ENCODE data around the gene R3HDM2.

R3HDM2 gene

DNA sequence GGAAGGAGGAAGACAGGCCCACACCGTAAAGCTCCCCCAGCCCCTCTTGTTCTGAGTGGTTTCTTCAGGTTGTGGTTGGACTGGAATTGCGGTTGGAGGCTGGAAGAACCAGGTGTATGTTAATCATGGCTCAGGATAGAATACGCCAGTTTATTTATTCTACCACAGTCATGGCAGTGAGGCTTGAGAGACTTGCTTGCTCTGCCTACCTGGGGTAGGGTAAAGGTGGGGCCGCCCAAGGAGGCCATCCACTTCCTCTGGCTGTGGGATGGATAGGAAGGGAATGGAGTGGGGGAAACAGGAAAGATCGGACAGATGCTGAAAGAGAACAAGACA is 193.3 kb downstream of the R3HDM2 start:
- peaks cover 16% of the 10 kb centered on the region for H3K36me3 ChIP-seq (ENCODE audit: control insufficient read depth, insufficient read depth, low read length)
- H3K4me3 ChIP-seq (ENCODE audit: insufficient read depth, low read depth, low read length), result peak overlapping the region; percentile 45
- H3K9me3 ChIP-seq (ENCODE audit: control insufficient read depth, low read length), result no peaks in the 10 kb centered on the region
- H3K4me1 ChIP-seq (ENCODE audit: control insufficient read depth, insufficient read depth, low read length), result peaks cover 67% of the 10 kb centered on the region
- peaks cover 77% of the 10 kb centered on the region for H3K27me3 ChIP-seq (ENCODE audit: control insufficient read depth, insufficient read depth, low read length, poor library complexity, severe bottlenecking)
- 48 to 56% methylated on average over 5 of the region's 5 CpGs for WGBS, 2 experiments
- H3K27ac ChIP-seq (ENCODE audit: insufficient read depth, low read depth, low read length, poor library complexity, severe bottlenecking), result no peak overlapping the region

DNA sequence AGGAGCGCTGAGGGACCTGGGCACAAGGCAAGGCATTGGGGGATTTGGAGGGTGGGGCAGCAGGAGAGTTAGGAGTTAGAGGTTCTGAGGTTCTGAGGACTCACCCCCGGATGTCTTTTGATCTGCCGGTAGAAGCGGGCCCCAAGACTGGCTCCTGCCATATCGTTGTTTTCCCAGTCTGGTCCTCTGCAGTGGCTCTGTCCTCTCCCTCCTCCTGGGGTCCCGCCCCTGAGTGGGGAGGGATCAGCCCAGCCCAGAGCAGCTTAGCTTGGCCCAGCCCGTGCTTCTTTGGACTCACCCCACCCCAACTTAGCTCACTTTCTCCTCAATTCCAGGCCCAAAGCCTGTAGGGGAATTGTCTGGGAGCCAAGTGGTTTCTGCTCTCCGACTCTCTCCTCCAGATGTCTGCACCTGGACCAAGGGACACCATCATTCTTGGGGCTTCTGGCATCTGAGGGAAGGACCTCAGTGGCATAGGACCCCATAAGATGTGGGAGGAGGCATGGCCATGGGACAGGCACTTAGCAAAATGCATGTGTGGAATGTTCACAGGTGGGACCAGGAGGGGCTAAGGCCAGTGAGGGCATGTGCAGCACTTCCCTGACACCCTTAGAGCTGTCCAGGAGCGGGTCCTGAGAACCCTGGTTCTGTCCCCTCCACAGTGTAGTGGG is 193.8 kb downstream of the R3HDM2 start:
- Histone ChIP-seq H3K9me3 (ENCODE audit: control insufficient read depth, low read length) (no peaks in the 10 kb centered on the region), H3K4me3 (ENCODE audit: insufficient read depth, low read depth, low read length) (no peak overlapping the region), H3K27ac (ENCODE audit: insufficient read depth, low read depth, low read length, poor library complexity, severe bottlenecking) (no peak overlapping the region), H3K4me1 (ENCODE audit: control insufficient read depth, insufficient read depth, low read length) (peaks cover 62% of the 10 kb centered on the region), H3K27me3 (ENCODE audit: control insufficient read depth, insufficient read depth, low read length, poor library complexity, severe bottlenecking) (peaks cover 72% of the 10 kb centered on the region), H3K36me3 (ENCODE audit: control insufficient read depth, insufficient read depth, low read length) (peaks cover 21% of the 10 kb centered on the region)
- WGBS, 2 experiments, result 46 to 49% methylated on average over 9 of the region's 9 CpGs

DNA sequence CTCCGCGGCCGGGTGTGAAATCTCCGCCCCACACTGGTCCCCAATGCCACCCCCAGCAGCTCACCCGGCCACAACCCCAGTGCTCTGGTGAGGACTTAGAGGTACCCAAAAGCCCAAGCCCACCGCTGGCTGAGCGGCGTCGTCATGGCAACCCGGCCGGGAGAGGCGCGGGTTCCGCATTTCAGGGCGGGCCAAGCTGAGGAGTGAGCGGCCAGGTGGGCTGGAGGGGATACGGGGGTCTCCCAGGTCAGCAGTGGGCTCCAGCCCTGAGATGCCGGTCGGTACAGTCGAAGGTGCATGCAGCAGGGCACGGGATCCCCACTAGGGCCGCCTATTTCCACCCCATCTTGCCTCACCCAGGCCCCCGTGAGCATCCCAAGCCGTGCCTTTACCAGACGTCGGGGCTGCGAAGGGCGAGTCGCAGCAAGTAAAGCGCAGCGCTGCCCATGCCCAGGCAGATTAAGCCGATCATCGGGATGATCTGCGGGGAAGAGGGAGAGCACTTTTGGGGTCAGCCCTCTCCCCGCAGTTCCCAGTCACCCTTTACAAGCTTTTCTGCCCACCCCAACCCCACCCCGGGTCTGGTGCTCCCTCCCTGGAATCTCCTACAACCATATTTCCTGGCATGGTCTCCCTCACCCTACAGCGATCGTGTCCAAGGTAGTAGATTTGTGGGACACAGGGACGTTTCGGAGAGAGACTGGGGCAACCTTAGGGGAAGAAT is 194.5 kb downstream of the R3HDM2 start:
- H3K9me3 ChIP-seq (ENCODE audit: control insufficient read depth, low read length), result no peaks in the 10 kb centered on the region
- H3K27ac ChIP-seq (ENCODE audit: insufficient read depth, low read depth, low read length, poor library complexity, severe bottlenecking), result no peak overlapping the region
- peaks cover 23% of the 10 kb centered on the region for H3K36me3 ChIP-seq (ENCODE audit: control insufficient read depth, insufficient read depth, low read length)
- 46 to 48% methylated on average over 39 to 40 of the region's 40 CpGs for WGBS, 2 experiments
- H3K27me3 ChIP-seq (ENCODE audit: control insufficient read depth, insufficient read depth, low read length, poor library complexity, severe bottlenecking), result peaks cover 65% of the 10 kb centered on the region
- no peak overlapping the region for H3K4me3 ChIP-seq (ENCODE audit: insufficient read depth, low read depth, low read length)
- peaks cover 55% of the 10 kb centered on the region for H3K4me1 ChIP-seq (ENCODE audit: control insufficient read depth, insufficient read depth, low read length)

DNA sequence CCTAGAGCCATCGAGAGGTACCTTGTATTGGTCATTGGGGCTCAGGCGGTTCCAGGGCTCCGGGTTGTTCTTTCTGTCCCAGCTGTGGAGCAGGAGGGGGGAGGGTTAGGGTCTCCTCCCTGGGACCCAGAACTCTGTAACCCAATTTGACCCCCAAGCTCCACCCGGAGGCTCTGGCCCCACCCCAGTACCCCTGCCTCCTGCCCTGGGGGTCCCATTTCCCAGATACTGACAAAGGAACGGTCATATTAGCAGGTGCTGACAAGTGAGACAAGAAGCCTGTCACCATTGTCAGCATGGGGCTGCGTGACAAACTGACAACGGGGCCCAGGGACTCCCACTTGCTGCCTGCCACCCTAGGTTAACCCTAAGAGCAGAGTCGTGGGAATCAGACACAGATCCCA is 195.1 kb downstream of the R3HDM2 start:
- Histone ChIP-seq H3K27me3 (ENCODE audit: control insufficient read depth, insufficient read depth, low read length, poor library complexity, severe bottlenecking) (peaks cover 59% of the 10 kb centered on the region), H3K4me3 (ENCODE audit: insufficient read depth, low read depth, low read length) (no peak overlapping the region), H3K4me1 (ENCODE audit: control insufficient read depth, insufficient read depth, low read length) (peaks cover 51% of the 10 kb centered on the region), H3K9me3 (ENCODE audit: control insufficient read depth, low read length) (no peaks in the 10 kb centered on the region), H3K27ac (ENCODE audit: insufficient read depth, low read depth, low read length, poor library complexity, severe bottlenecking) (no peak overlapping the region), H3K36me3 (ENCODE audit: control insufficient read depth, insufficient read depth, low read length) (peaks cover 23% of the 10 kb centered on the region)
- WGBS, 2 experiments, result 76 to 77% methylated on average over 8 of the region's 8 CpGs

DNA sequence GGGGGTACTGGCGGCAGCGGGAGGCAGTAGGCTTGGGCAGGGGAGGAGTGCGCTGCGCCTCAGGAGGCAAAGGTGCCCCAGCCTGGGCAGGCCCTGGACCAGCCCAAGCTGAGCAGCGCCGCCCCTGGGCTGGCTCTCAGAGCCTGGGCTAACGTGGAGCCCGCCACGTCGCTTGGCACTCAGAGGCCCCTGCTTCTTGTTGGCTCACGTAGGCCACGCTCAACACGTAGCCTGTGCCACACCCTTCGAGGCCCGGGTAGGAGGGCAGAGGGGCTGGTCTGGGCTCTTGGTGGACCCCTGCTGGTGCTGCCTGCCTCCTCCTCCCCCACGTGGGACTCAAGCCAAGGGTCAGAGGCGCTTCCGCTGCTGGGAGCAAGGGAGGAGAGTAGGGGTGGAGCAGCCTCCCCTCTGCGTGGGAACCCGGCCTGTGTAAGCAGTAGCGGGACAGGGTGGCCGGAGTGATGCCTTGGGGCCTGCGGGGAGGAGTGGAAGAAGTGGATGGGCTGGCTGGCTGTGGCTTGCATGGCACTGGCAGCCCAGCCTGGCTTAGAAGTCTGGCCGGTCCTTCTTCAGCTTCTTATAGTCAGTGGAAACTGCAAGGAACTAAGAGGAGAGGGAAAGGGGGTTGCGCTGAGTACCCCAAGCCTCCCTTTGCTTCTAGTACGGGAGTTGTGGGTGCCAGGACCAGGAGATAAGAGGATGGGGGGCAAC is 195.7 kb downstream of the R3HDM2 start:
- no peaks in the 10 kb centered on the region for H3K9me3 ChIP-seq (ENCODE audit: control insufficient read depth, low read length)
- no peak overlapping the region for H3K4me3 ChIP-seq (ENCODE audit: insufficient read depth, low read depth, low read length)
- H3K27ac ChIP-seq (ENCODE audit: insufficient read depth, low read depth, low read length, poor library complexity, severe bottlenecking), result no peak overlapping the region
- H3K4me1 ChIP-seq (ENCODE audit: control insufficient read depth, insufficient read depth, low read length), result peaks cover 52% of the 10 kb centered on the region
- peaks cover 23% of the 10 kb centered on the region for H3K36me3 ChIP-seq (ENCODE audit: control insufficient read depth, insufficient read depth, low read length)
- 62 to 65% methylated on average over 26 of the region's 26 CpGs for WGBS, 2 experiments
- peaks cover 53% of the 10 kb centered on the region for H3K27me3 ChIP-seq (ENCODE audit: control insufficient read depth, insufficient read depth, low read length, poor library complexity, severe bottlenecking)

DNA sequence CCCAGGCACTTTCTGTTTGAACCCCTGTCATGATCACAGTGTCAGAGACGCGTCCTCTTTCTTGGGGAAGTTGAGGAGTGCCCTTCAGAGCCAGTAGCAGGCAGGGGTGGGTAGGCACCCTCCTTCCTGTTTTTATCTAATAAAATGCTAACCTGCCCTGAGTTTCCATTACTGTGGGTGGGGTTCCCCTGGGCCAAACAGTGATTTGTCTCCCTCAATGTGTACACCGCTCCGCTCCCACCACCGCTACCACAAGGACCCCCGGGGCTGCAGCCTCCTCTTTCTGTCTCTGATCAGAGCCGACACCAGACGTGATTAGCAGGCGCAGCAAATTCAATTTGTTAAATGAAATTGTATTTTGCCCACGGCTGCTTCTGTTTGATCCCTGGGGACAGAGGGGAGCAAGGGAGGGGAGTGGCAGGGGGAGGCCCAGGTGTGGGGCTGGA is 196.2 kb downstream of the R3HDM2 start:
- Histone ChIP-seq H3K4me3 (ENCODE audit: insufficient read depth, low read depth, low read length) (no peak overlapping the region), H3K36me3 (ENCODE audit: control insufficient read depth, insufficient read depth, low read length) (peaks cover 23% of the 10 kb centered on the region), H3K4me1 (ENCODE audit: control insufficient read depth, insufficient read depth, low read length) (peaks cover 48% of the 10 kb centered on the region), H3K27me3 (ENCODE audit: control insufficient read depth, insufficient read depth, low read length, poor library complexity, severe bottlenecking) (peaks cover 47% of the 10 kb centered on the region), H3K27ac (ENCODE audit: insufficient read depth, low read depth, low read length, poor library complexity, severe bottlenecking) (no peak overlapping the region), H3K9me3 (ENCODE audit: control insufficient read depth, low read length) (no peaks in the 10 kb centered on the region)
- WGBS, 2 experiments, result 90 to 94% methylated on average over 10 of the region's 10 CpGs

DNA sequence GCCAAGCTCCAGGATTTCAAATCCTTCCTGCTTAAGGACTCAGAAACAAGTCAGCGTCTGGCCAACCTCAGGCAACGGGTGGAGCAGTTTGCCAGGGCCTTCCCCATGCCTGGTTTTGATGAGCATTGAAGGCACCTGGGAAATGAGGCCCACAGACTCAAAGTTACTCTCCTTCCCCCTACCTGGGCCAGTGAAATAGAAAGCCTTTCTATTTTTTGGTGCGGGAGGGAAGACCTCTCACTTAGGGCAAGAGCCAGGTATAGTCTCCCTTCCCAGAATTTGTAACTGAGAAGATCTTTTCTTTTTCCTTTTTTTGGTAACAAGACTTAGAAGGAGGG is 196.6 kb downstream of the R3HDM2 start:
- WGBS, 2 experiments, result 88 to 91% methylated on average over 3 of the region's 3 CpGs
- H3K4me3 ChIP-seq (ENCODE audit: insufficient read depth, low read depth, low read length), result no peak overlapping the region
- peaks cover 23% of the 10 kb centered on the region for H3K36me3 ChIP-seq (ENCODE audit: control insufficient read depth, insufficient read depth, low read length)
- H3K27ac ChIP-seq (ENCODE audit: insufficient read depth, low read depth, low read length, poor library complexity, severe bottlenecking), result no peak overlapping the region
- peaks cover 44% of the 10 kb centered on the region for H3K4me1 ChIP-seq (ENCODE audit: control insufficient read depth, insufficient read depth, low read length)
- H3K27me3 ChIP-seq (ENCODE audit: control insufficient read depth, insufficient read depth, low read length, poor library complexity, severe bottlenecking), result peaks cover 45% of the 10 kb centered on the region
- no peaks in the 10 kb centered on the region for H3K9me3 ChIP-seq (ENCODE audit: control insufficient read depth, low read length)

DNA sequence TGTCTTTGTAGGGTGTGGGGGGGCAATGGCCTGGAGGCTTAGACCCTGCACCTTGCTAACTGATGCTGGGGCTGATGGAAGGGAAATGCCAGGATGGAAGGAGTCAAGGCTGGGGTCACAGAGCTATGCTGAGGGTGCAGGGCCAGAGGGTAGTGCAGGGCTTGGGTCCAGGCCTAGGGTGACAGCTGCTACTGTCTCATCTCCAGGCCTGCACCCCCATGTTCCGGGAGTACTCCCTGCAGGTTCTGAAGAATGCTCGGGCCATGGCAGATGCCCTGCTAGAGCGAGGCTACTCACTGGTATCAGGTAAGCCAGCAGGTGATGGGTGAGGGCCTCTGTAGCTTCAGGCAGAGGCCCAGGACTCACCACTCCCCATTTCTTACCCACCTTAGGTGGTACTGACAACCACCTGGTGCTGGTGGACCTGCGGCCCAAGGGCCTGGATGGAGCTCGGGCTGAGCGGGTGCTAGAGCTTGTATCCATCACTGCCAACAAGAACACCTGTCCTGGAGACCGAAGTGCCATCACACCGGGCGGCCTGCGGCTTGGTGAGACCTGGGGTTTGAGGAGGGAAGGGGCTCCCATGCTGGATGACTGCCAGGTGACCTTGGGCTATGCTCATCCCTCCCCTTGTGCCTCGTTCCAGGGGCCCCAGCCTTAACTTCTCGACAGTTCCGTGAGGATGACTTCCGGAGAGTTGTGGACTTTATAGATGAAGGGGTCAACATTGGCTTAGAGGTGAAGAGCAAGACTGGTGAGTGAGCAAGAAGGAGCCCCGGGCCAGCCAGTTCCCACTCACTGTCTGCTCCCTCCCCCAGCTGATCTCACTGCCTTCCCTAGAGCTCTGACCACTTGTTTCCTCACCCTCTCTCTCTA is 197.2 kb downstream of the R3HDM2 start:
- WGBS, 2 experiments, result 94 to 95% methylated on average over 15 of the region's 15 CpGs
- Histone ChIP-seq H3K4me1 (ENCODE audit: control insufficient read depth, insufficient read depth, low read length) (peaks cover 44% of the 10 kb centered on the region), H3K4me3 (ENCODE audit: insufficient read depth, low read depth, low read length) (no peak overlapping the region), H3K27me3 (ENCODE audit: control insufficient read depth, insufficient read depth, low read length, poor library complexity, severe bottlenecking) (peaks cover 45% of the 10 kb centered on the region), H3K9me3 (ENCODE audit: control insufficient read depth, low read length) (no peaks in the 10 kb centered on the region), H3K36me3 (ENCODE audit: control insufficient read depth, insufficient read depth, low read length) (peaks cover 23% of the 10 kb centered on the region), H3K27ac (ENCODE audit: insufficient read depth, low read depth, low read length, poor library complexity, severe bottlenecking) (no peak overlapping the region)

DNA sequence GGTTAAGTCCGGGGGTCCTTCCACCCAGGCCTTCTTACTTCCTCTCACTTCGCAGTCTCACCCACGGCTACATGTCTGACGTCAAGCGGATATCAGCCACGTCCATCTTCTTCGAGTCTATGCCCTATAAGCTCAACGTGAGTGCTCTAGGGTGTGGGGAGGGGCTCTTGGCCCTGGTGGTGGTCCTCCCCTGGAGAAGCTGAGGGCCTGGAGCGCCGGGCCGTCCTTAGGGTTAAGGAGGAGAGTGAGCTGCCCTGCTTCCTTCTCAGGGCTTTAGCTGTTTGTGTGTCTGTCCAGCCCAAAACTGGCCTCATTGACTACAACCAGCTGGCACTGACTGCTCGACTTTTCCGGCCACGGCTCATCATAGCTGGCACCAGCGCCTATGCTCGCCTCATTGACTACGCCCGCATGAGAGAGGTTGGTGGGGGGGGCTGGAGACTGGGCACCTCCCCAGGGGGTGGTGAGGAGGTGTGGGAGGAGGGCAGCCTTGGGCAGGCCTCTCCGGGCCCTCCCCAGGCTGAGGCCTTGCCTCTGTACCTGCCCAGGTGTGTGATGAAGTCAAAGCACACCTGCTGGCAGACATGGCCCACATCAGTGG is 198.6 kb downstream of the R3HDM2 start:
- 95 to 97% methylated on average over 19 of the region's 19 CpGs for WGBS, 2 experiments
- Histone ChIP-seq H3K4me1 (ENCODE audit: control insufficient read depth, insufficient read depth, low read length) (peaks cover 37% of the 10 kb centered on the region), H3K4me3 (ENCODE audit: insufficient read depth, low read depth, low read length) (no peak overlapping the region)

More for the DNA sequence above, 198.6 kb downstream of the R3HDM2 start:
- Histone ChIP-seq H3K36me3 (ENCODE audit: control insufficient read depth, insufficient read depth, low read length) (peaks cover 23% of the 10 kb centered on the region), H3K27me3 (ENCODE audit: control insufficient read depth, insufficient read depth, low read length, poor library complexity, severe bottlenecking) (peaks cover 45% of the 10 kb centered on the region), H3K27ac (ENCODE audit: insufficient read depth, low read depth, low read length, poor library complexity, severe bottlenecking) (no peak overlapping the region), H3K9me3 (ENCODE audit: control insufficient read depth, low read length) (no peaks in the 10 kb centered on the region)
